A549 (cell line): ENCODE measurements around the gene OR10A4. TPM values are rescaled to one million over a fixed set of nuclear protein-coding genes. Genes with fewer than 3 reads are reported as not detected.

Experiments
- ATAC-seq, 2 experiments: fragments of 200-7000 bp in 1 of 2; fragments of >200 bp in 1 of 2; cut with Nextera tagmentation in 1 of 2; cut with Tn5 transposase in 1 of 2; 3 replicates each; pipeline versions ENCODE4 v1.8.0 to v1.9.1; 2018 to 2020; ENCODE audit warnings: mild to moderate bottlenecking in 1 of 2, moderate library complexity in 1 of 2
- CTCF ChIA-PET: fragments of 300-600 bp; sonication (Branson Sonifier 250); formaldehyde crosslinking; extraction: SDS; loops from one replicate; lab custom pipeline; 2021; ENCODE audit warnings: antibody characterized with exemption, inconsistent platforms; lab: Yijun Ruan, JAX
- POLR2A ChIA-PET: fragments of 350-600 bp; formaldehyde crosslinking; extraction: SDS; loops from one replicate; lab custom pipeline; 2021; ENCODE audit warnings: antibody characterized with exemption, inconsistent platforms; lab: Yijun Ruan, JAX
- DNase-seq, 2 experiments: peaks; one replicate each; pipeline versions ENCODE4 v3.0.0 to v3.0.0-alpha.2; 2011 to 2016; ENCODE audit warnings: low read depth in 1 of 2, low spot score in 1 of 2
- FAIRE-seq: peaks from 2 replicates; lab custom pipeline; 2011; peaks lifted over from hg19 to GRCh38; lab: Jason Lieb, UNC
- H3K27ac ChIP-seq, 2 experiments: fragments of >200 bp; sonication (Bioruptor Twin); formaldehyde crosslinking; 3 replicates each; pipeline ENCODE4 v1.5.1; 2016 to 2017
- H3K4me1 ChIP-seq: fragments of >200 bp; sonication (Bioruptor Twin); formaldehyde crosslinking; 3 replicates; pipeline ENCODE4 v1.6.1; 2016
- H3K4me2 ChIP-seq: fragments of >200 bp; sonication (Bioruptor Twin); formaldehyde crosslinking; 3 replicates; pipeline ENCODE4 v1.6.1; 2016
- H3K4me3 ChIP-seq: fragments of >200 bp; sonication (Bioruptor Twin); formaldehyde crosslinking; 3 replicates; pipeline ENCODE4 v1.5.1; 2016
- H3K9me3 ChIP-seq: fragments of >200 bp; sonication (Bioruptor Twin); formaldehyde crosslinking; 3 replicates; pipeline ENCODE4 v1.6.1; 2016
- BHLHE40 ChIP-seq: IDR thresholded peaks from 2 replicates; pipeline ENCODE4 v1.6.1; 2012; ENCODE audit warnings: low read depth, low read length, inconsistent platforms
- EHF ChIP-seq: fragments of 250-450 bp; sonication (Bioruptor Pico); IDR thresholded peaks from 2 replicates; pipeline ENCODE4 v1.5.0; 2020; ENCODE audit warnings: mild to moderate bottlenecking
- HOXA7 ChIP-seq: fragments of 250-450 bp; sonication (Bioruptor Pico); IDR thresholded peaks from 2 replicates; pipeline ENCODE4 v1.5.0; 2020; ENCODE audit warnings: mild to moderate bottlenecking, moderate library complexity
- JUNB ChIP-seq: fragments of >200 bp; sonication (Bioruptor Twin); formaldehyde crosslinking; IDR thresholded peaks from 2 replicates; pipeline ENCODE4 v1.6.1; 2016
- KDM1A ChIP-seq: fragments of 200-600 bp; sonication (generic); IDR thresholded peaks from 2 replicates; pipeline ENCODE4 v1.6.1; 2016; ENCODE audit warnings: low read depth, mild to moderate bottlenecking
- MYC ChIP-seq: IDR thresholded peaks from 2 replicates; pipeline ENCODE4 v1.6.1; 2012; ENCODE audit warnings: mild to moderate bottlenecking, inconsistent platforms, low read length, improper control_type of control experiment, borderline replicate concordance
- RCOR1 ChIP-seq: fragments of 150-350 bp; IDR thresholded peaks from 2 replicates; pipeline ENCODE4 v1.6.1; 2014; ENCODE audit warnings: antibody characterized with exemption, low read length, low read depth
- SMC3 ChIP-seq: fragments of >200 bp; sonication (Bioruptor Twin); formaldehyde crosslinking; IDR thresholded peaks from 3 replicates; pipeline ENCODE4 v1.6.1; 2018; ENCODE audit warnings: inconsistent platforms
- TP53 ChIP-seq: fragments of 250-450 bp; sonication (Bioruptor Pico); IDR thresholded peaks from 2 replicates; pipeline ENCODE4 v1.5.0; 2021; ENCODE audit warnings: mild to moderate bottlenecking, moderate library complexity
- whole genome bisulfite sequencing: methylation state at CpG from one replicate; pipeline ENCODE4 v1.1.6; 2017; ENCODE audit errors: missing lambda C conversion rate; 5-methylcytosine and 5-hydroxymethylcytosine counted together
- polyA plus RNA-seq, 4 experiments: library from polyadenylated mRNA; depleted of rRNA in 3 of 4; stranded (reverse); fragments of >200 nt; fragmentation: RNase III in 1 of 4; extraction: RNeasy Plus Mini Kit Qiagen cat#74134 plus additional on column Dnase treatment in 1 of 4; gene quantifications; 2 replicates in 3 of 4; 3 replicates in 1 of 4; pipeline ENCODE4 v1.2.3, GENCODE V29; 2011 to 2017
- TF ChIP-seq, protein P1 (sequence below): fragments of >200 bp; sonication (Bioruptor Twin); formaldehyde crosslinking; IDR thresholded peaks from 3 replicates; pipeline ENCODE4 v1.6.1; 2016
- TF ChIP-seq, protein P2 (sequence below): IDR thresholded peaks from 2 replicates; pipeline ENCODE4 v1.6.1; 2012
- TF ChIP-seq, protein P3 (sequence below): fragments of 250-450 bp; sonication (Bioruptor Pico); IDR thresholded peaks from 2 replicates; pipeline ENCODE4 v1.5.0; 2020; ENCODE audit warnings: low read depth, mild to moderate bottlenecking, moderate library complexity
- TF ChIP-seq, protein P4 (sequence below): IDR thresholded peaks from 2 replicates; pipeline ENCODE4 v1.6.1; 2012; ENCODE audit warnings: low read depth, borderline replicate concordance

OR10A4 gene
- polyA plus RNA-seq, 2 of the 4 experiments (the other 2 are of a cell fraction), result not detected

DNA sequence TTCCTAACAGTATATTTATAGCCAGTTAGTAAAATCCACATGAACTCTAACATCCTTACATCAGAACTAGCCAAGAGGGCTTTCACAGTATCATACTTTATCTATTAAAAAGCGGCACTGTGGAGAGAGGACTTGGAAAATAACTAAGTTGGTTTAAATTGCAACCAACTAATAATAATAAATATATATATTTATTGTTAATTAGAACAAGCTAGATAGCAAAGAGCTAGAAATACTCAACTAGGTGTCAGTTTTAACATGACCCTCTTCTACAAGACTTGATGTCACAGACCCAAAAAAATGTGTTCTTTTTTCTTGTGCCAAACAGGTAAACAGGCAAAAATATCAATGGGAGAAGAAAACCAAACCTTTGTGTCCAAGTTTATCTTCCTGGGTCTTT, 44.3 kb downstream of the OR10A4 start, which contains the start of gene OR2D3 (continued):
- no peak for TF ChIP-seq JUNB
- TF ChIP-seq TP53 (CRISPR knock-in tag), result no peak
- no peak for TF ChIP-seq HOXA7 (CRISPR knock-in tag)
- TF ChIP-seq KDM1A, result no peak
- TF ChIP-seq MYC, result no peak

DNA sequence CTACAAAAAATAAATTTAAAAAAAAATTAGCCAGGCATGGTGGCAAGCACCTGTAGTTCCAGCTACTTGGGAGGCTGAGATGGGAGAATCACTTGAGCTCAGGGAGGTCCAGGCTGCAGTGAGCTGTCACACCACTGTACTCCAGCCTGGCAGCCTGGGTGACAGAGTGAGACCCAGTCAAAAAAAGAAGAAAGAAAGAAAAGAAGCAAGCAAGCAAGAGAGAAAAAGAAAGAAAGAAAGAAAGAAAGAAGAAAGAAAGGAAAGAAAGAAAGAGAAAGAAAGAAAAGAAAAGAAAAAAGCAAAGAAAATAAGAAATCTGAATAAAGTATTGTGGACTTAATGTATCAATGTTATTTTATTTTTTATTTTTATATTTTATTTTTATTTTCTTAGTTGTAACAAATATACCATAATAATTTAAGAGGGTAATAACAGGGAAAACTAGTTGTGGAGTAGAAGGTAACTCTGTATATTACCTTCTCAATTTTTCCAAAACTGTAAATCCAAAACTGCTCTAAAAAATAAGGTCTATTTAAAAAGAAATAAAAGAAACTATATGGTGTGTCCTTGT, 48.7 kb downstream of the OR10A4 start:
- Histone ChIP-seq H3K4me3 (no peak overlapping the region), H3K9me3 (no peaks in the 10 kb centered on the region), H3K27ac (no peak overlapping the region), H3K4me1 (no peaks in the 10 kb centered on the region), H3K4me2 (no peak overlapping the region)
- TF ChIP-seq, protein P1, sequence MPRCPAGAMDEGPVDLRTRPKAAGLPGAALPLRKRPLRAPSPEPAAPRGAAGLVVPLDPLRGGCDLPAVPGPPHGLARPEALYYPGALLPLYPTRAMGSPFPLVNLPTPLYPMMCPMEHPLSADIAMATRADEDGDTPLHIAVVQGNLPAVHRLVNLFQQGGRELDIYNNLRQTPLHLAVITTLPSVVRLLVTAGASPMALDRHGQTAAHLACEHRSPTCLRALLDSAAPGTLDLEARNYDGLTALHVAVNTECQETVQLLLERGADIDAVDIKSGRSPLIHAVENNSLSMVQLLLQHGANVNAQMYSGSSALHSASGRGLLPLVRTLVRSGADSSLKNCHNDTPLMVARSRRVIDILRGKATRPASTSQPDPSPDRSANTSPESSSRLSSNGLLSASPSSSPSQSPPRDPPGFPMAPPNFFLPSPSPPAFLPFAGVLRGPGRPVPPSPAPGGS, result no peak
- no peak for TF ChIP-seq EHF (CRISPR knock-in tag)
- no peak for TF ChIP-seq SMC3
- no peak for TF ChIP-seq RCOR1
- DNase-seq (no peak), ATAC-seq (no peak), FAIRE-seq (no peak)
- POLR2A ChIA-PET, result no interaction called here
- CTCF ChIA-PET, result interaction anchor here (1.0 kb wide), 1 partner anchor 732 kb away, joined by 3 read pairs; no protein-coding TSS in a partner anchor

DNA sequence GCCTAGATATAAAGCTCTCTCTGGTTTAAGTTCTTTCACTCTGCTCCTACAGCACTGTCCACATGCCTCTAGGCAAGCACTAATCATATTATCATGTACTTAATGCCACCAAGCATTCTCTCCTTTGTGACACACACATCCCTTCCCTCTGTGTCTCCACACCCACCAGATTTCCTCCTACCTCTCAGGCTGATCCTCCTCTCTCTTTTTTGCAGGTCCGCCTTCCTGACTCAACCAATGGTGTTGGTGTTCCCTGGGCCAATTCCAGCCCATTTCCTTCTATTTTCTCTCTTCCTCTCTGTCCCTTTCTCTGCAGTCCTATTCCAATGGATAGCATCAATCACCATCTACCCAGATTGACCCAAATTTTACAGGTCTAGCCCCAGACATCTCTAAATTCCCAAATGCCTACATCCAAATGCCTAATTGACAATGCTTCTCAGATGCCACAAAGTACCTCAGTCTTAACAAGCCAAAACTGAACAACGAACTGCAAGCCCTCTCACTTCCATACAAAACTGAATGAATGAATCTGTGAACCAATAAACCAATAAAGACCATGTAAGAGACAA, 49.3 kb downstream of the OR10A4 start:
- TF ChIP-seq, protein P2, sequence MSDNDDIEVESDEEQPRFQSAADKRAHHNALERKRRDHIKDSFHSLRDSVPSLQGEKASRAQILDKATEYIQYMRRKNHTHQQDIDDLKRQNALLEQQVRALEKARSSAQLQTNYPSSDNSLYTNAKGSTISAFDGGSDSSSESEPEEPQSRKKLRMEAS, result no peak
- TF ChIP-seq, all 56 proteins: peak for 0
- ChIA-PET CTCF (interaction anchor here (1.0 kb wide), 1 partner anchor 732 kb away, joined by 3 read pairs; no protein-coding TSS in a partner anchor), POLR2A (interaction anchor here (0.9 kb wide), 1 partner anchor 242 kb away, joined by 3 read pairs; the partner anchor contains the start of gene MRPL17)
- DNase-seq (no peak), FAIRE-seq (no peak), ATAC-seq (peak; percentile 24 to 43; a peak in 5 of 6 replicates)
- Histone ChIP-seq H3K27ac (peak overlapping the region in 1 of 2 experiments; percentile 69; a peak in 1 of 6 replicates), H3K4me2 (peak overlapping the region; percentile 83), H3K4me1 (no peaks in the 10 kb centered on the region), H3K4me3 (peak overlapping the region; percentile 61), H3K9me3 (no peaks in the 10 kb centered on the region)
- WGBS, result 67% methylated on average over 2 of the region's 2 CpGs

DNA sequence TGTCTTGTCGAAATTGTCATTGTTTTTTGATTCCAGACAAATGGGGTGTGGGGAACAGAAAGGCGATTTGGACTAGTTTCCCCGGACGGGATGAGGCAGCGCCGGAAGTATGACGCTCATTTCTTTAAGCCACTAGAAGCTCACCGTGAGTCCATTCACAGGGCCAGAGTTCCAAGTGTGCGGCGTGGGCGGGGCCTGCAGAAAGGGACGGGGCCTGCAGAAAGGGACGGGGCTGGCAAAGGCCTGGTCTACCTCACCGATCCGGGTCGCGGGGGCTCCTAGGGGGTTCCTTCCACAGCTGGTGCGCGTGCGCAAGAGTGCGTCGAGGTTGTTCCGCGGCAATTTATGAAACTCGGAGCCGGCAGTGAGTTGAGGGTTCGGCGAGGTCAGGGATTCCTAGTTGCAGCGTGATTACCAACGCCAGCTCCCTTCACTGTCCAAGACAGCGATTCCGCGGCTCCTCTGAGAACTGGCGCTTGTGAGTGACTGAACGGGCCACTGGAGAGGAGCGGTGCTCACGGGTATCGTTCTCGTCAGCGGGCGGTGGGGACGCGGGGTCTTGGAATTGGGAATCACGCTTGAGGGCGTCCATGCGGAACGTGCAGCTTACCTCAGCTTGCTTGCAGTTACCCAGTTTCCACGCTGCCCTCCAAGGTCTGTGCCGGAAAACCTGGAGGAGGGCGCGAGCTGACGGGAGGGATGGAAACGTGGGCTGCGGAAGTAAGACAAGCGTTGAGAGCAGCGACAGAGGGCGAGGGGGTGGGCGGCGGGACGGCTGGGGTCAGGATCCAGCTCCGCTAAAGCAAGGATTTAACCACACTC, 50.0 kb downstream of the OR10A4 start, which contains the start of gene ZNF215:
Gene ZNF215 (plus strand): TSS at position 219 of the 822 bp plus-strand sequence. CDS start 5,847 bp downstream, outside the sequence.
- no peaks in the 10 kb centered on the region for H3K4me1 ChIP-seq
- TF ChIP-seq, protein P2, result peak; percentile 62
- TF ChIP-seq, protein P3, sequence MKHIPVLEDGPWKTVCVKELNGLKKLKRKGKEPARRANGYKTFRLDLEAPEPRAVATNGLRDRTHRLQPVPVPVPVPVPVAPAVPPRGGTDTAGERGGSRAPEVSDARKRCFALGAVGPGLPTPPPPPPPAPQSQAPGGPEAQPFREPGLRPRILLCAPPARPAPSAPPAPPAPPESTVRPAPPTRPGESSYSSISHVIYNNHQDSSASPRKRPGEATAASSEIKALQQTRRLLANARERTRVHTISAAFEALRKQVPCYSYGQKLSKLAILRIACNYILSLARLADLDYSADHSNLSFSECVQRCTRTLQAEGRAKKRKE (CRISPR knock-in tag), result no peak
- TF ChIP-seq, protein P4, sequence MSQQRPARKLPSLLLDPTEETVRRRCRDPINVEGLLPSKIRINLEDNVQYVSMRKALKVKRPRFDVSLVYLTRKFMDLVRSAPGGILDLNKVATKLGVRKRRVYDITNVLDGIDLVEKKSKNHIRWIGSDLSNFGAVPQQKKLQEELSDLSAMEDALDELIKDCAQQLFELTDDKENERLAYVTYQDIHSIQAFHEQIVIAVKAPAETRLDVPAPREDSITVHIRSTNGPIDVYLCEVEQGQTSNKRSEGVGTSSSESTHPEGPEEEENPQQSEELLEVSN, result peak; percentile 51; the same call in 1 of the 2 replicates
- no peak for TF ChIP-seq BHLHE40
- TF ChIP-seq, all 56 proteins: peak for 2
- ChIA-PET POLR2A (interaction anchor here (0.9 kb wide), 1 partner anchor 243 kb away, joined by 3 read pairs; the partner anchor contains the start of gene MRPL17), CTCF (interaction anchor here (1.1 kb wide), 1 partner anchor 171 kb away, joined by 3 read pairs; no protein-coding TSS in a partner anchor)
- Histone ChIP-seq H3K27ac (peak within 1 kb of the TSS; percentile 55 to 69), H3K4me2 (peak within 1 kb of the TSS; percentile 83), H3K9me3 (no peaks in the 10 kb centered on the region), H3K4me3 (peak within 1 kb of the TSS; percentile 61)
- FAIRE-seq (no peak), ATAC-seq (peak; percentile 89 to 91), DNase-seq (peak; percentile 33 to 76)
- 2% methylated on average over 43 of the region's 61 CpGs for whole genome bisulfite sequencing
